ENCODE results near the gene TRAK1. TPM values are rescaled to one million over a fixed set of nuclear protein-coding genes. Genes with fewer than 3 reads are reported as not detected.

TRAK1 gene
- total RNA-seq, 1 donor from 2014 or later = 49.2 TPM

GRCh38 chr3:42070524-42070923, 20.6 kb upstream of the TRAK1 start:
- peaks cover 74% of the 10 kb centered on the region for H3K4me1 Mint-ChIP-seq (ENCODE audit: unreplicated experiment)
- no peak for DNase-seq (ENCODE audit: extremely low spot score, unreplicated experiment)
- no peak overlapping the region for H3K4me3 Mint-ChIP-seq
- no peaks in the 10 kb centered on the region for H3K27me3 Mint-ChIP-seq
- H3K9me3 Mint-ChIP-seq = no peaks in the 10 kb centered on the region
- H3K27ac Mint-ChIP-seq = peak overlapping the region; percentile 53
- H3K36me3 Mint-ChIP-seq = no peaks in the 10 kb centered on the region
- TF ChIP-seq, protein P1, sequence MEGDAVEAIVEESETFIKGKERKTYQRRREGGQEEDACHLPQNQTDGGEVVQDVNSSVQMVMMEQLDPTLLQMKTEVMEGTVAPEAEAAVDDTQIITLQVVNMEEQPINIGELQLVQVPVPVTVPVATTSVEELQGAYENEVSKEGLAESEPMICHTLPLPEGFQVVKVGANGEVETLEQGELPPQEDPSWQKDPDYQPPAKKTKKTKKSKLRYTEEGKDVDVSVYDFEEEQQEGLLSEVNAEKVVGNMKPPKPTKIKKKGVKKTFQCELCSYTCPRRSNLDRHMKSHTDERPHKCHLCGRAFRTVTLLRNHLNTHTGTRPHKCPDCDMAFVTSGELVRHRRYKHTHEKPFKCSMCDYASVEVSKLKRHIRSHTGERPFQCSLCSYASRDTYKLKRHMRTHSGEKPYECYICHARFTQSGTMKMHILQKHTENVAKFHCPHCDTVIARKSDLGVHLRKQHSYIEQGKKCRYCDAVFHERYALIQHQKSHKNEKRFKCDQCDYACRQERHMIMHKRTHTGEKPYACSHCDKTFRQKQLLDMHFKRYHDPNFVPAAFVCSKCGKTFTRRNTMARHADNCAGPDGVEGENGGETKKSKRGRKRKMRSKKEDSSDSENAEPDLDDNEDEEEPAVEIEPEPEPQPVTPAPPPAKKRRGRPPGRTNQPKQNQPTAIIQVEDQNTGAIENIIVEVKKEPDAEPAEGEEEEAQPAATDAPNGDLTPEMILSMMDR (conservative IDR thresholded peaks at IDR 0.05) = no peak

DNA sequence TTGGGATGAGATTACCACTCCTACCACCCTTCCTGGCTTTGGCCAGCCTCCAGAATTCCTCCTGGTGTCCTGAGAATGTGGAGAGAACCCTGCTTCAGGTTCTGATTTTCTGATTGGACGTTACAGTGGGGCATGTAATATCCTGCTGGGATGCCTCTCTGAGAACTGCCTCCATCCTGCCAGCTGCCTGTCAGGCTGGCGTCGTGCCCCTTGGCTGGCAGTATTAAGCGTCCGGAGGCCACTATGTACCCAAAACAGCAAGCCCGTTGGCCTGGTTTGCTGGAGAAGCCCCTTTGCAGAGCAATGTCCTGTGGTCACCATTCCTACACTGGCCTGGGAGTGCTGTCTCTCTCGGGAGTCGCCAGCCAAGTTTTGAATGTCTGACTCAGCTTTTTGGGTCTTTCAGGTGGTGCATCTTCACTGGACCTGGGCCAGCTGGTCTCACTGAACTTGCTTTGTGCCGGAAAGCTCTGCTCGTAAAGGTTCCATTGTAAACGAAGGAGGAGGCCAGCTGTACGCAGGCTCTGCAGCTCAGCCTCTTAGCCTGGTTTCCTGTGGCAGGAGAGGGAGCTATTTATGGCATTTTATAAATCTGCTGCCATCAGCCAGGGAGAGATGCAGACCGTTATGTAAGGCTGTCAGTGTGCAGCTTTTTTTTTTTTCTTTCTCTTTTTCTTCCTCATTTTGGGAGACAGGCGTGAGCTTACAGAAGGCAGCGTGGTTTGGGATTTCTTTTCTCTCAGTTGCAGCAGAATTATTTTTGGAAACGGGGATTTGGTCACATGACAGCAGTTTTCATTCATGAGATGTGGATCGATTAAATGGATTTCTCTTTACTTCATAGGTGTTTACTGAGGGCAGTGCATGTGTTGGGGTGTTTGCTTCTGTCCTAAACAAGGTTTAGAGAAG, 19.0 kb upstream of the TRAK1 start:
- TF ChIP-seq, protein P1 (conservative IDR thresholded peaks at IDR 0.05) = no peak
- peaks cover 62% of the 10 kb centered on the region for H3K4me1 Mint-ChIP-seq (ENCODE audit: unreplicated experiment)
- no peaks in the 10 kb centered on the region for H3K27me3 Mint-ChIP-seq
- H3K36me3 Mint-ChIP-seq = peaks cover 6% of the 10 kb centered on the region
- H3K27ac Mint-ChIP-seq = peak overlapping the region; percentile 59
- peak overlapping the region; percentile 62 for H3K4me3 Mint-ChIP-seq
- no peak for DNase-seq (ENCODE audit: extremely low spot score, unreplicated experiment)
- H3K9me3 Mint-ChIP-seq = no peaks in the 10 kb centered on the region

DNA sequence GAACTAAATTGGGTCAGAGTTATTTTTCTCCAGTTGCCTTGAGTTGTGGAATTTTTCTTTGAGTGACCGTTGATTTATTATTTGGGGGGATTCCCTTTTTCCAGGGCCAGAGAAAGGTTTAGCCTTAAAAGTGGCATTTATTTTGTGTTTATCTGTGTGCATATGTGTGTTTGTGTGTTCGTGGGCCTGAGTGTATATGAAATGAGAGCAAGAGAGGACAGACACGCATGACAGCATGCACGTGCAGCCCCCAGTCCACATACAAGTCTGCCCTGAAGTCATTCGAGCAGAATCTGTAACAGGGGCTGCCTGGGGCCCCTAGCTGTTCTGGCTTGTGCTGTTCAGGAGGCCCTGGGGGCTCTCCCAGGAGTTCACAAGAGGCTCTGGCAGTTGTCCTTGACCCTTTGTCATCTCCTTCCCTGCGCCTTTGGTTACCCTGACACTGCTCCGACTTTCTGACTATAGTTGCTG, 18.3 kb upstream of the TRAK1 start:
- Mint-ChIP-seq H3K36me3 (peaks cover 9% of the 10 kb centered on the region), H3K4me1 (ENCODE audit: unreplicated experiment) (peaks cover 54% of the 10 kb centered on the region), H3K27me3 (no peaks in the 10 kb centered on the region), H3K9me3 (no peaks in the 10 kb centered on the region), H3K4me3 (peak overlapping the region; percentile 62), H3K27ac (peak overlapping the region; percentile 35)
- TF ChIP-seq, protein P1 (conservative IDR thresholded peaks at IDR 0.05) = no peak
- DNase-seq (ENCODE audit: extremely low spot score, unreplicated experiment) = no peak

DNA sequence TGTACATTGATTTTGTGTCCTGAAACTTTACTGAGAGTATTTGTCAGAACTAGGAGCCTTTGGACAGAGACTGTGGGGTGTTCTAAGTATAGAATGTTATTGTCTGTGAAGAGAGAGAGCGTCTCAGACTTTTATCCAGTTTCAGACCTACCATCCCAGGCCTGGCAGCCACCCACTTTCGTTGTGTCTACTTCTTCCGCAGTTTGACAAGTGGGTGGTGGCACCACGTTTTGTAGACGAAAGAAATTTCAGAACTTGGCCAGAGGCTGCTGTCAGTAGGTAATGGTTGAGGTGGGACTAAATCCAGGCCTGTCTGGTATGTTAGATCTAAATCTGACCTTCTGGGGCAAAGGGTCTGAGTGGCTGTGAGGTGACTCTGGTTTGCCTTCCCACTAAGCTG, 13.4 kb upstream of the TRAK1 start:
- H3K36me3 Mint-ChIP-seq = peaks cover 9% of the 10 kb centered on the region
- TF ChIP-seq, protein P1 (conservative IDR thresholded peaks at IDR 0.05) = no peak
- H3K27ac Mint-ChIP-seq = peak overlapping the region; percentile 14
- H3K27me3 Mint-ChIP-seq = no peaks in the 10 kb centered on the region
- H3K4me3 Mint-ChIP-seq = no peak overlapping the region
- DNase-seq (ENCODE audit: extremely low spot score, unreplicated experiment) = no peak
- peaks cover 42% of the 10 kb centered on the region for H3K4me1 Mint-ChIP-seq (ENCODE audit: unreplicated experiment)
- H3K9me3 Mint-ChIP-seq = no peaks in the 10 kb centered on the region

- TF ChIP-seq, protein P1 (conservative IDR thresholded peaks at IDR 0.05) = no peak
- Mint-ChIP-seq H3K4me3 (no peak overlapping the region), H3K36me3 (peaks cover 9% of the 10 kb centered on the region), H3K27ac (peak overlapping the region; percentile 29), H3K27me3 (no peaks in the 10 kb centered on the region), H3K9me3 (no peaks in the 10 kb centered on the region), H3K4me1 (ENCODE audit: unreplicated experiment) (peaks cover 33% of the 10 kb centered on the region)
- no peak for DNase-seq (ENCODE audit: extremely low spot score, unreplicated experiment)
Measured at GRCh38 chr3:42078677-42079076, 12.5 kb upstream of the TRAK1 start.

All from type B pancreatic cell (in vitro differentiated cells).